Fibroblast of skin of right quadriceps (primary cell): ENCODE results near the gene C16orf95.
"Not testable (repeated sequence)": the region's sequence is repeated elsewhere in the genome, so short reads cannot be mapped to it uniquely, and the experiment has no call there.

ENCODE experiments used
- DNase-seq: peaks from one replicate; pipeline ENCODE4 v3.0.0-alpha.2; 2013

Gene C16orf95, protein sequence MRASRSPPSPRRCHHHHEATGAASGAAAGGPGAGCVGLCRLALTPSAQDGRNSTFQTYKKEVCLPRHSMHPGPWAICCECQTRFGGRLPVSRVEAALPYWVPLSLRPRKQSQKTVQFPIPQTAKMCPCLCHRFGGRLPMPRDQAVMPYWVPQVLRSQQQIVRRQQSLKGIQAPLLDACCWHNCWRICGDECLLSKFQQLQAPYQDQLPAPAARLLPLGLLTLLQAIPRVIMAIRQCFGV

DNA sequence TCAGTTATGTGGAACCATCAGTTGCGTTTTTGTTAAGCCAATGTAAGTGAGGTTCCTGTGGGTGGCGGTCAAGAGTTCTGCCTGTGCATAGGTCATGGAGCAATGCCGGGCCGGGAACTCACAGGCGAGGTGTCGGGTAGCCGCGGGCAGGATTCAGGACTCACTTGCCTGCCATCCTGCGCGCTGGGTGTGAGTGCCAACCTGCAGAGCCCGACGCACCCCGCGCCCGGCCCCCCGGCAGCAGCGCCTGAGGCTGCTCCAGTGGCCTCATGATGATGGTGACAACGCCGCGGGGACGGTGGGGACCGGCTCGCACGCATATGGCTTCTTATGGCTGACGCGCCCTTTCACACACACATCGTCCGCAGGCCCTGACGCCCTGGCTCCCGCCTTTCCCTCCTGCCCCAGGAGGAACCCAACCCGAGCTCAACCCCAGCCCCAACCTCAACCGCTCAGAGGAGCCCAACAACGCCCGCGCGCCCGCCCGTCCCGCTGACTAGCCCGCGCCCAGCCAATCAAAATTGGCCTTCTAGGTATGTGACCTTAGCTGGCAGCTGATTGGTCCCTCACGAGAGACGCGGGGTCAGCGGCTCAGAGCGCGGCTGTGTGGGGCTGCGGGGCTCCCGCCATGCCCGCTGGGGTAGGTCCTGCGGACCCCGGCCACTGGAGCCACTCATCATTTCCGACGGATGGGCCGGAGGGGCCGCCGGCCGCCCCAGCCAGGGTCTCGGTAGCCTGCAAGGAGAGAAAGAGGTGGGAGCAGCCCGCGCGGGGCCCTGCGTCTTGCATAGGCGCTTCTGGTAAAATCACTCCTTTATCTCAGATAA lies at the start of gene C16orf95:
Gene C16orf95 (minus strand): TSS at position 470 of the 827 bp plus-strand sequence. CDS start 150 bp downstream, at position 320.
- peak; percentile 95 for DNase-seq

- DNase-seq = no peak
These were observed 49.7 kb upstream of the C16orf95 start for GRCh38 chr16:87366930-87367329.

DNA sequence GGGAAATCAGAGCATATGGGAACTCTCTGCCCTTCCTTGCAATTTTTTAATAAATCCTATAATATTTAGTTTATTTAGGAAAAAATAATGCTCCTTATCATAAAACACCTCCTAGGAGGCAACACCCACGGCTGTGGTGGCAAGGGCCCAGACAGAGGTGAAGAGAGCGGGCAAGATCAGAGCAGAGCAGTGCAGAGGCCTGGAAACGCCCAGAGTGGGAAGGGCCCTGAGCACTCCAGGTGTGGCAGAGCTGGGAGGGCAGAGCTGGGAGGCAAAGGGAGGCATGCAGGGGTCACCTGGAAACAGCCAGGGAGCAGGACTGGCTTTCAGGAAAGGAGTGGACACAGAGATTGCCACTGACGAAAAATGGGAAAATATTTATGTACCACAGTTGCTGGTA lies 49.1 kb upstream of the C16orf95 start:
- DNase-seq = no peak

- DNase-seq = no peak
These were observed 48.0 kb upstream of the C16orf95 start for GRCh38 chr16:87365021-87365713.

DNA sequence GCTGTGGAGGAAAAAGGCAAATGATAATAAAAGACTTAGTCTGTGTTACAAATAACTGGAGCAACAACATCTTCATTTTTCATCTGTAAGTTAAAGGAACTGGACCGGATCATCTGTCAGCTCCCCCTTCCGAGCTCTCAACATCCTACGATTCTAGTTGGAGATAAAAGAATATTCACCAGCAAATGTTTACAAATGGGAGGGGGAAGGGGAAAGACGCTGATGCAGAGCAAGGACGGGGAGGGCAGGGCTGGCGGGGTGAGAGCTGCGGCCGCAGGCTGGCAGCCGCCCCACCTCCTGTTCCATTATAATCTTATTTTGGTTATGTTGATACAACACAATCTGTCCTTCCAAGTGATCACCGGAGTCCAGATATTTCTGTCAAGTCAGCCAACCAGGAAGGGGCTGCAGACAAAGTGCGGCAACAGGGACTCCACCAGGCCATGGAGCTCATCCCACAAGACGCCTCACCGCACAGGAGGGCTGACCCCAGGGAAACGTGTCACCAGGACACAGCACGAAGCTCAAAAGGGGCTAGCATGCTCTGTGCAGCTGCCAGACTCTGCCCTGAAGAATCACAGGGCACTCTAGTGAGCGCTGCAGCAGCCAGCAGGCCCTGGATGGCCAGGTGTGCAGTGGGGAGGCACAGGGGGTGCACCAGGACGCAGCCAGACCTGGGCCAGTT lies 46.7 kb upstream of the C16orf95 start:
- no peak for DNase-seq

GRCh38 chr16:87362828-87363559 lies 45.8 kb upstream of the C16orf95 start:
- DNase-seq = not testable (repeated sequence)

GRCh38 chr16:87361916-87362619 lies 44.9 kb upstream of the C16orf95 start:
- DNase-seq = no peak

DNA sequence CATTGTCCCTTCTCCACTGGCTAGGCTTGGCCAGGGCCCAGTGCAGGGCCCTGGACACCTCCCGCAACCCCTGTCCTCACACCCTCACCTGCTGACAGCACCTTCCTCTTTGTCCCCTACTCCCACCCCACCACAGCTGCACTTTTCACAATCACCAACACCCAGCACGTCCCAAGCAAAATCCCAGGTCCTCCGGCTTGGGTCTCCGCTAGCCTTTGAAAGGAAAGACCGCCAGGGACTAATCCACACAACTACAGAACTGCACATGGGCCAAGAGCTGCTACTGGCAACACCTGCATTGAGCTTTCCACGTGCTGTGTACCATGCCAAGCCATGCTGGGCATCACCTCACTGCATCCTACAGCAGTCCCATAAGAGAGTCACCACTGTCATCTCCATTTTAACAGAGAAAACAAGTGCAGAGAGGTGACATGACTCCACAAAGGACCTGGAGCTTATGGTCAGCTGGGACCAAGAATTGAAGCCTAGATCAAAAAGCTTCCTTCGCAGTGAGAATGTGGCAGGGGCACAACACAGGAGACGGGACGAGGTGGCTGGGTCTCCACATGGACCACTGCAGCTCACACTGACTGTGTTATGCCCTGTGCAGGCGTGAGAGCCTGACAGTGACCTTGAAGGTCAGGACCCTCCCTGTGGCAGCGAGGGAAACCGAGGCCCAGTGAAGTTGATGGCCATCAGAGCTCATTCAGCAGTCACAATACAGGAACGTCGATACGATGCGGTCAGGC lies 43.8 kb upstream of the C16orf95 start:
- DNase-seq = no peak

- no peak for DNase-seq
These were observed 41.9 kb upstream of the C16orf95 start for GRCh38 chr16:87359121-87359520.

DNA sequence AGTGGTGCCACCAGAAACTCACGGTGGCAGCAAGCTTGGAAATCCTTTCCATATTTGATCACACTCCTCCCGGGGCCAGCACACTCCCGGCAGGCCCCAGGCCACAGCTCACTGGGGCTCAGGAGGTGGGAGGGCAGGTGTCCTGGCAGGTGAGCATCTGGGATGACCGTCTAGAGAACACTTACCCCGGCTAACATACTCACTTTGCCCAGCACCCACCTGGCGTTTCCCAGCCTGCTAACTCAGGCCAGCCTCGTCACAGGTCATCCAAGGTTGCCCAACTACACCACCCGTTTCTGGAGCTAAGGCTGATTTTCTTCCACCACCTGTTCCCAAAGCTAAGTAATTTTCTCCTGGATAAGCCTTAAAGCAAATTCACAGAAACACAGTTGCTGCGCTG lies 41.5 kb upstream of the C16orf95 start:
- DNase-seq = no peak

DNA sequence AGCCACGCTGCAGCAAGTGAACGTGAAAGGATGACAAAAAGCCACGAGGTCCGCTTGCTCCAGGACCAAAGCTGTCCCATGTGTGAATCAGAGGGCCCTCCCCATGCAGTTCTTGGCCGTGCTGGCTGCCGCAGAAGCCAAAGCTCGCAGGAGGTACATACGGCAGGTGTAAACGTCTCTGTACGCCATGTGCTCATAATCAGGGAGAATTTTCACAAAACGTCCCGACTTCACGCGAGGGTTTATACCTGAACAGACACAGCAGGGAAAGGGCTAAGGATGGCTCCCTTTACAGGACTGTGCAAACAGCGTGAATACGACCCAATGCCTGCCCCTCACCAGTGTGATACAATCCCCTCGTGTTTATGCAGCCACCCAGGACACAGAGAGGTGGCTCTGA lies 41.1 kb upstream of the C16orf95 start:
- DNase-seq = no peak

DNA sequence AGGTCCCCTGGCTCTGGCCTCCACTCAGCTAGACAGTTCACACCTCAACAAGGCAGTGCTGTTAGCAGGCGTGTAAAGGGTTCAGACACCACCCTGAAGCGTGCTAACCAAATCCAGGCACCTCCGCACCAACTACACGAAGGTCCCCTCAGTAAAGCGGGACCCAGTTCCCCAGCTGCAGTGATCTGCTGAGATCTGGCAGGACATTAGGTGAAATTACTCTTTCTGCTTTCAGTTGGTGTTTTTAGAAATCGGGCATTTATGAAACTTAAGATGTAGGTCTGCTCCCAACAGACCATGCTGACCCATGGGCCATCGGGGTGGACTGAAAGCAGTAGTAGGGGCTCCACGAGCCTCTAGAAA lies 39.3 kb upstream of the C16orf95 start:
- DNase-seq = no peak

GRCh38 chr16:87353613-87354012 lies 36.4 kb upstream of the C16orf95 start:
- DNase-seq = no peak

DNA sequence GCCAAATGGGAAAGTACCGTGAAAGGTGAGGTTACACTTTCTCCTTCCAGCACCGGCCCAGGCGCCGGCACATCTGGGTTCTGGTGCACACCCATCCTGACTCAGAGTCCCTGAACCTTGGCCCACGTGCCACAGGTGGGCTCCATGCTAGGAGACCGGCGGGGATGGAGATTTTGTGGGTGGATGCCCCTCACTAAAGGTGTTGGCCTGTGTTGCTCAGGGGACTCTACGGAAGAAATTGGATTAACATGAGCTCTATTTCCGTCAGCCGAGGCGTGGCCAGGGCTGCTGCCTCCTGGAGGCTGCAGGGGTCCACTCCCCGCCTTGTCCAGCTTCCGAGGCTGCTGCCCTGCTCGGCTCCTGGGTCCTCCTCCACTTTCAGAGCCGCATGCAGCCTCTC lies 35.6 kb upstream of the C16orf95 start:
- no peak for DNase-seq

DNA sequence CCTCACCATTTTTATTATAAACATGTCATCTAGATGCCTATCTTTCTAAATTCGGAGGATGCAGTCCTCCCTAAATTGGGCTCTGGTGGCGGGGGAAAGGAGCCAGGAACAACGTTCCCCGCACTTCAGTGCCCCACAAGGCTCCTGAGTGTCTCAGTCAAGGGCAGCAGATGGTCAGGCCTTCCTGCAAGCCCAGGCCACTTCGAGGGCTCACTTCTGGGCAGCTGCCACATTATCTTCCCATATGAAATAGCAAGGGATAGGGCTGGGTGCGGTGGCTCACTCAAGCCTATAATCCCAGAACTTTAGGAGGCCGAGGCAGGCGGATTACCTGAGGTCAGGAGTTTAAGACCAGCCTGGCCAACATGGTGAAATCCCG lies 34.1 kb upstream of the C16orf95 start:
- DNase-seq = no peak

- DNase-seq = peak; percentile 6
These were observed 33.6 kb upstream of the C16orf95 start for GRCh38 chr16:87350681-87351319.

DNA sequence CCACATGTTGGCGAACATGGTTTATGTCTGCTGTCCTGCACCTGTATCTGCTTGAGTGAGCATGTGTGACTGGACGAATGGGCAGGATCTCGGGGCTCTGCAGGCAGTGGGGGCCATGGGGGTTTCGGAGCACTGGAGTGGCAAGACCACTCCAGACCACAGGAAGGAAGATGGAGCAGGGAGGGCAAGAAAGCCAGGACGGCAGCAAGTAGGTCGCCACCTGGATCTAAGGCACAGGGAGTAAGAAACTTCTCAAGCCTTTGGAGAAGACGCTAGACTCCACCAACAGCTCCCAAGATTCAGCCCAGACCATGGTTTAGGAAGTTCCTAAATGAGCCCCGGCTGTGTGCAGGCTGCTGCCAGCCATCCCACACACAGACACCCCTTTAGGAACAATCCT lies 32.8 kb upstream of the C16orf95 start:
- no peak for DNase-seq

DNA sequence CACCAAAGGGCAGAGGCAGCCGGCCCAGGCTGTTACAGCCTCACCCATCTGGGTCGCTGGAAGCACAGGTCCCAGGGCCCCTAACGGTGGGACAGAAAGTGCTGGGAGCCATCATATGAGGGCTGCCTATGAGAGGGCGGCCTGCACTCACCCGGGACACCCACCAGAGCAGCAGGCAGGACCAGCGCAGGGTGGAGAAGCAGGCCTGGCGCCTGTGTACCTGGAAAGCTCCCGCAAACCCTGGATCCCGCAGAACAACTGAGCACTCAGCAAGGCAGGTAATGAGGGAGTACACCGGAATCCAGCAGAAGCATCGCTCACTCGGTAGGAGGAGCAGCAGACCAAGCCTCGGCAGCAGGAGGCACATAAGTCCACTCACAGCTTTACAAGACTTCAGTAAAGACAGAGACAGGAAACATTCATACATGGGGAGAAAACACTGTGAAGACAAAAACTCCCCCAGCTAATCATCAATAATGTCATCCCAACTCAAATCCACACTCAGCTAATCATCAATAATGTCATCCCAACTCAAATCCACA lies 31.5 kb upstream of the C16orf95 start:
- no peak for DNase-seq

GRCh38 chr16:87347932-87348615 lies 30.9 kb upstream of the C16orf95 start:
- no peak for DNase-seq
